Stimulated activated CD4-positive, alpha-beta T cell treated with anti-CD3 and anti-CD28 coated beads, TNF-alpha, amount 100 ng/mL, for 24 hours (primary cell): Measurements from ENCODE around the gene TEX22.

Experiments
- DNase-seq, 3 experiments: peaks; one replicate each; pipeline ENCODE4 v3.0.0-alpha.2; 2020; ENCODE audit warnings: low read depth in 3 of 3

TEX22 gene

GRCh38 chr14:105399466-105399775 is 1.1 kb downstream of the TEX22 start:
- DNase-seq: no peak

GRCh38 chr14:105400016-105400415 is 1.7 kb downstream of the TEX22 start:
- DNase-seq: no peak

- no peak for DNase-seq
Measured at GRCh38 chr14:105401699-105402098, 3.4 kb downstream of the TEX22 start.

- DNase-seq: no peak
Measured at GRCh38 chr14:105408592-105408991, 10.3 kb downstream of the TEX22 start.

GRCh38 chr14:105409364-105409763 is 11.0 kb downstream of the TEX22 start:
- DNase-seq: no peak

- DNase-seq: no peak
Measured at GRCh38 chr14:105410642-105411016, 12.3 kb downstream of the TEX22 start.

GRCh38 chr14:105411017-105411941 is 12.9 kb downstream of the TEX22 start:
- DNase-seq: no peak

- DNase-seq: no peak
Measured at GRCh38 chr14:105411985-105412770, 13.8 kb downstream of the TEX22 start.

GRCh38 chr14:105412771-105413543 is 14.6 kb downstream of the TEX22 start:
- no peak for DNase-seq

- no peak for DNase-seq
Measured at GRCh38 chr14:105413544-105413886, 15.2 kb downstream of the TEX22 start.

GRCh38 chr14:105414456-105415371 is 16.4 kb downstream of the TEX22 start:
- DNase-seq: peak; percentile 36 to 62 (median 60)

GRCh38 chr14:105415481-105416428 is 17.4 kb downstream of the TEX22 start:
- no peak for DNase-seq

- DNase-seq: no peak
Measured at GRCh38 chr14:105416671-105417070, 18.3 kb downstream of the TEX22 start.

GRCh38 chr14:105417690-105418121 is 19.4 kb downstream of the TEX22 start:
- no peak for DNase-seq

- DNase-seq: no peak
Measured at GRCh38 chr14:105418269-105419194, 20.2 kb downstream of the TEX22 start.

GRCh38 chr14:105419195-105420091 is 21.1 kb downstream of the TEX22 start, which contains the start of gene MTA1:
MTA1 (plus strand) TSS chr14:105419827; CDS start chr14:105420036, 209 bp downstream.
- DNase-seq: peak in 2 of 3 experiments; percentile 23 to 46

GRCh38 chr14:105420101-105420973 is 22.0 kb downstream of the TEX22 start:
- no peak for DNase-seq
